ENCODE data around the gene HAT1.

- TF ChIP-seq CTCF (IDR thresholded peaks at IDR 0.05) (no peak), POLR2A (IDR thresholded peaks at IDR 0.05) (no peak)
Measured at GRCh38 chr2:171878481-171878993, 43.7 kb upstream of the HAT1 start.
